ENCODE measurements around the gene ADAMTSL1.

- TF ChIP-seq, protein P1, sequence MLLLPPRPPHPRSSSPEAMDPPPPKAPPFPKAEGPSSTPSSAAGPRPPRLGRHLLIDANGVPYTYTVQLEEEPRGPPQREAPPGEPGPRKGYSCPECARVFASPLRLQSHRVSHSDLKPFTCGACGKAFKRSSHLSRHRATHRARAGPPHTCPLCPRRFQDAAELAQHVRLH (tag by site-specific recombination; IDR thresholded peaks at IDR 0.05): no peak
- TF ChIP-seq CTCF (tag by site-specific recombination; IDR thresholded peaks at IDR 0.05): no peak
- no peak for TF ChIP-seq KLF9 (tag by site-specific recombination; IDR thresholded peaks at IDR 0.05; ENCODE audit: low read depth)
- TF ChIP-seq ZNF561 (tag by site-specific recombination; IDR thresholded peaks at IDR 0.05; ENCODE audit: borderline replicate concordance): no peak
- no peak for TF ChIP-seq TCF7L2 (IDR thresholded peaks at IDR 0.05; ENCODE audit: borderline replicate concordance, low read depth, low read length)
- TF ChIP-seq, protein P2, sequence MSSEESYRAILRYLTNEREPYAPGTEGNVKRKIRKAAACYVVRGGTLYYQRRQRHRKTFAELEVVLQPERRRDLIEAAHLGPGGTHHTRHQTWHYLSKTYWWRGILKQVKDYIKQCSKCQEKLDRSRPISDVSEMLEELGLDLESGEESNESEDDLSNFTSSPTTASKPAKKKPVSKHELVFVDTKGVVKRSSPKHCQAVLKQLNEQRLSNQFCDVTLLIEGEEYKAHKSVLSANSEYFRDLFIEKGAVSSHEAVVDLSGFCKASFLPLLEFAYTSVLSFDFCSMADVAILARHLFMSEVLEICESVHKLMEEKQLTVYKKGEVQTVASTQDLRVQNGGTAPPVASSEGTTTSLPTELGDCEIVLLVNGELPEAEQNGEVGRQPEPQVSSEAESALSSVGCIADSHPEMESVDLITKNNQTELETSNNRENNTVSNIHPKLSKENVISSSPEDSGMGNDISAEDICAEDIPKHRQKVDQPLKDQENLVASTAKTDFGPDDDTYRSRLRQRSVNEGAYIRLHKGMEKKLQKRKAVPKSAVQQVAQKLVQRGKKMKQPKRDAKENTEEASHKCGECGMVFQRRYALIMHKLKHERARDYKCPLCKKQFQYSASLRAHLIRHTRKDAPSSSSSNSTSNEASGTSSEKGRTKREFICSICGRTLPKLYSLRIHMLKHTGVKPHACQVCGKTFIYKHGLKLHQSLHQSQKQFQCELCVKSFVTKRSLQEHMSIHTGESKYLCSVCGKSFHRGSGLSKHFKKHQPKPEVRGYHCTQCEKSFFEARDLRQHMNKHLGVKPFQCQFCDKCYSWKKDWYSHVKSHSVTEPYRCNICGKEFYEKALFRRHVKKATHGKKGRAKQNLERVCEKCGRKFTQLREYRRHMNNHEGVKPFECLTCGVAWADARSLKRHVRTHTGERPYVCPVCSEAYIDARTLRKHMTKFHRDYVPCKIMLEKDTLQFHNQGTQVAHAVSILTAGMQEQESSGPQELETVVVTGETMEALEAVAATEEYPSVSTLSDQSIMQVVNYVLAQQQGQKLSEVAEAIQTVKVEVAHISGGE (tag by site-specific recombination; conservative IDR thresholded peaks at IDR 0.05; ENCODE audit: low read depth): no peak
- TF ChIP-seq ZBTB17 (tag by site-specific recombination; IDR thresholded peaks at IDR 0.05): no peak
- no peak for TF ChIP-seq ZNF624 (tag by site-specific recombination; IDR thresholded peaks at IDR 0.05)
- no peak for TF ChIP-seq ZNF350 (tag by site-specific recombination; IDR thresholded peaks at IDR 0.05)
- no peak for TF ChIP-seq ZSCAN16 (tag by site-specific recombination; IDR thresholded peaks at IDR 0.05)
- TF ChIP-seq, protein P3, sequence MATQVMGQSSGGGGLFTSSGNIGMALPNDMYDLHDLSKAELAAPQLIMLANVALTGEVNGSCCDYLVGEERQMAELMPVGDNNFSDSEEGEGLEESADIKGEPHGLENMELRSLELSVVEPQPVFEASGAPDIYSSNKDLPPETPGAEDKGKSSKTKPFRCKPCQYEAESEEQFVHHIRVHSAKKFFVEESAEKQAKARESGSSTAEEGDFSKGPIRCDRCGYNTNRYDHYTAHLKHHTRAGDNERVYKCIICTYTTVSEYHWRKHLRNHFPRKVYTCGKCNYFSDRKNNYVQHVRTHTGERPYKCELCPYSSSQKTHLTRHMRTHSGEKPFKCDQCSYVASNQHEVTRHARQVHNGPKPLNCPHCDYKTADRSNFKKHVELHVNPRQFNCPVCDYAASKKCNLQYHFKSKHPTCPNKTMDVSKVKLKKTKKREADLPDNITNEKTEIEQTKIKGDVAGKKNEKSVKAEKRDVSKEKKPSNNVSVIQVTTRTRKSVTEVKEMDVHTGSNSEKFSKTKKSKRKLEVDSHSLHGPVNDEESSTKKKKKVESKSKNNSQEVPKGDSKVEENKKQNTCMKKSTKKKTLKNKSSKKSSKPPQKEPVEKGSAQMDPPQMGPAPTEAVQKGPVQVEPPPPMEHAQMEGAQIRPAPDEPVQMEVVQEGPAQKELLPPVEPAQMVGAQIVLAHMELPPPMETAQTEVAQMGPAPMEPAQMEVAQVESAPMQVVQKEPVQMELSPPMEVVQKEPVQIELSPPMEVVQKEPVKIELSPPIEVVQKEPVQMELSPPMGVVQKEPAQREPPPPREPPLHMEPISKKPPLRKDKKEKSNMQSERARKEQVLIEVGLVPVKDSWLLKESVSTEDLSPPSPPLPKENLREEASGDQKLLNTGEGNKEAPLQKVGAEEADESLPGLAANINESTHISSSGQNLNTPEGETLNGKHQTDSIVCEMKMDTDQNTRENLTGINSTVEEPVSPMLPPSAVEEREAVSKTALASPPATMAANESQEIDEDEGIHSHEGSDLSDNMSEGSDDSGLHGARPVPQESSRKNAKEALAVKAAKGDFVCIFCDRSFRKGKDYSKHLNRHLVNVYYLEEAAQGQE (tag by site-specific recombination; IDR thresholded peaks at IDR 0.05): no peak
- TF ChIP-seq SCRT1 (tag by site-specific recombination; IDR thresholded peaks at IDR 0.05; ENCODE audit: borderline replicate concordance): no peak
- no peak for TF ChIP-seq KLF17 (tag by site-specific recombination; IDR thresholded peaks at IDR 0.05)
- TF ChIP-seq ZNF621 (tag by site-specific recombination; IDR thresholded peaks at IDR 0.05): no peak
These were observed 22.5 kb upstream of the ADAMTSL1 start for GRCh38 chr9:18451406-18451805.
